ENCODE data around the gene TMEM18.

The TMEM18 gene

DNA sequence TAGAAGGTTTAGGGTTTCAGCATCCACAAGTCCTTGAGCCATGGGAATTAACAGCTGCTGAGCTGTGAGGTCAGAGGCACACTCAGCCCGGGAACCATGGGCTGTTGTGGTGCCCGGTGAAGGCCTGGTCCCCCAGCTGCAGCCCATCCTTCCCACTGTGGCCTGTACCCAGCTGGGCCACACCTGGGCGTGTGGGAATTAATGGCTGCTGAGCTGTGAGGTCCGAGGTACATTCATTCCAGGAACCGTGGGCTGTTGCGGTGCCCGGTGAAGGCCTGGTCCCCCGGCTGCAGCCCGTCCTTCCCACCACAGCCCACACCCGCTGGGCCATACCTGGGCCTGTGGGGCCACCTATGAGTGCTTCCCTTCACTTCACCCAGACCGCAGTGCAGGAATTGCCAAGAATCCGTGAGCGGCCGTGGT, 25.2 kb downstream of the TMEM18 start:
- in situ Hi-C loops (cut with MboI; ENCODE audit: low sequenced_read_pairs, unreplicated experiment): no loop called here
- DNase-seq (ENCODE audit: low spot score): no peak
- TF ChIP-seq, protein P1, sequence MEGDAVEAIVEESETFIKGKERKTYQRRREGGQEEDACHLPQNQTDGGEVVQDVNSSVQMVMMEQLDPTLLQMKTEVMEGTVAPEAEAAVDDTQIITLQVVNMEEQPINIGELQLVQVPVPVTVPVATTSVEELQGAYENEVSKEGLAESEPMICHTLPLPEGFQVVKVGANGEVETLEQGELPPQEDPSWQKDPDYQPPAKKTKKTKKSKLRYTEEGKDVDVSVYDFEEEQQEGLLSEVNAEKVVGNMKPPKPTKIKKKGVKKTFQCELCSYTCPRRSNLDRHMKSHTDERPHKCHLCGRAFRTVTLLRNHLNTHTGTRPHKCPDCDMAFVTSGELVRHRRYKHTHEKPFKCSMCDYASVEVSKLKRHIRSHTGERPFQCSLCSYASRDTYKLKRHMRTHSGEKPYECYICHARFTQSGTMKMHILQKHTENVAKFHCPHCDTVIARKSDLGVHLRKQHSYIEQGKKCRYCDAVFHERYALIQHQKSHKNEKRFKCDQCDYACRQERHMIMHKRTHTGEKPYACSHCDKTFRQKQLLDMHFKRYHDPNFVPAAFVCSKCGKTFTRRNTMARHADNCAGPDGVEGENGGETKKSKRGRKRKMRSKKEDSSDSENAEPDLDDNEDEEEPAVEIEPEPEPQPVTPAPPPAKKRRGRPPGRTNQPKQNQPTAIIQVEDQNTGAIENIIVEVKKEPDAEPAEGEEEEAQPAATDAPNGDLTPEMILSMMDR (IDR thresholded peaks at IDR 0.05; ENCODE audit: borderline replicate concordance, control extremely low read depth, extremely low read depth, insufficient read depth, missing control alignments): no peak

DNA sequence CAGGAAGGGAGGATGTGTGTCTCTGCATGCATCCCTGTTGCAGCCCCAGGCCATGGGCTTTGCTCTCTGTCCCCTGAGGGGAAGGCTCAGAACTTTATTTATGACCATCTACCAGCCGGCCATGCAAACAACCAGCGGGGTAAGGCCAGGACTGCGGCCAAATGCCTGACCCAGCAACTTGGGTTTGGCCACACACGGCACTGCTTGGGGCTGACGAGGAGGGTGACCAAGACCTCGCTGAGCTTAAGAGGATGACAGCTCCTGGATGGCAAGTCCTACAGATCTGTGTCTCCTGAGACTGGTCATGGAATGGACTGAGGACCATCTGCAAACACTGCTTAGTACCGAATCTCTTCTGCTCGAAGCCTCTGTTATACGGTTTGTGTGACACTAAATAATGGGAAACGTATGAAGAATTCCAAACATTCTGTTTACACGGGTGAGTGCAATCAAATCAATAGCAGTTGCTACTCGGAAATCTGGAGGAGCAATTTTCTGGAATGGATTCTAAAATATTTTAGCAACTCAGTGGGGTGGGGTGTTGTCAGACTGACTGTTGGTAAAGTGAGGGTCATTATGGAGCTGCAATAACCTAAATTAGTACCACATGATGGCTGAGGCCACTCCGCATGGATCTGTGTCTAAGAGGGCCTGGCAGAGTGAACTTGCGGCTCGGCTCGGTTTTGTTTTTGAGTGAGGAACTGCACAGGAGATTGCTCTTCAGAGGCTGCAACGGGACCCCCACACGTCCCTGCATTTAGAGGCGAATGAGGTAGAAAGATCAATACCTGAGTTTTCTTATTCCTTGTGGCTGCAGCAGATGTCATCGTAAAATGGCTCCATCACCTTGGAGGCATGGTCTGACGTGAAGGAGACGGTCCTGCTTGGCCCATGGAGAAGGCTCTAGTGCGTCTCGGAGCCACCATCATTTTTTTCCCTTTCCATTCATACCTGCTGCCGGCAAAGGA, 26.6 kb downstream of the TMEM18 start:
- in situ Hi-C loops (cut with MboI; ENCODE audit: low sequenced_read_pairs, unreplicated experiment): no loop called here
- DNase-seq (ENCODE audit: low spot score): no peak

DNA sequence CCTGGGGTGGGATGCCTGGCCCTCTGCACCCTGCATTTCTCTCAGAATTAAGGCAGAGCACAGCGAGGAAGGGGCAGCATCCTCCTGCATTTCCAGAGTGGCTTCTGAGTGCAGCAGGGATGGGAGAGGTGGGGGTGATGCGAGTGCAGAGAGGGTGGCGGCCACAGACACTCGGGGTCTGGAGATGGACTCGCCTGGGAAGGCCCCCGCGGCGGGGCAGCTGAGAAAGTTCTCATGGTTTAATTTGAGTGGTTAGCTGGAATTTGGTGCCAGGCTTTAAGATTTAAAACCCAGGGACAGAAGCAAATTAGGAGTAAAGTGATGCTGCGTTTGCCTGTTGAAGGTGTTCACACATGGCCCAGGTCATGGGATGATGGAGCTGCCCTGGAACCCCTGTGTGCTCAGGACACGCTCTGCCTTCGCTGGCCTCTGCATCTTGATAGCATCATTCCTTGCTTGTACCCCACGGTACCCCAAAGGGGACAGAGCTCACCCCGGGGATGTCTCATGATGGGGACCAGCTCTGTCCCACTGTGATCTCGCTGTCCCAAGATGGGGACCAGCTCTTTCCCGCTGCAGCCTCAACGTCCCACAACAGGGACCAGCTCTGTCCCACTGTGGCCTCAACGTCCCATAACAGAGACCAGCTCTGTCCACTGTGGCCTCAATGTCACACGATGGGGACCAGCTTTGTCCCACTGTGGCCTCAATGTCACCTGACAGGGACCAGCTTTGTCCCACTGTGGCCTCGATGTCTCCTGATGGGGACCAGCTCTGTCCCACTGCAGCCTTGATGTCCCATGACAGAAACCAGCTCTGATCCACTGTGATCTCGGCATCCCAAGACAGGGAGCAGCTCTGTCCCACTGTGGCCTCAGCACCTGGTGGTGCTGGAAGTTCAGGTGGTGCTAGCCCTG, 27.5 kb downstream of the TMEM18 start:
- TF ChIP-seq, protein P1 (IDR thresholded peaks at IDR 0.05; ENCODE audit: borderline replicate concordance, control extremely low read depth, extremely low read depth, insufficient read depth, missing control alignments): no peak
- in situ Hi-C loops (cut with MboI; ENCODE audit: low sequenced_read_pairs, unreplicated experiment): no loop called here
- no peak for DNase-seq (ENCODE audit: low spot score)

More for the DNA sequence above, 26.6 kb downstream of the TMEM18 start:
- TF ChIP-seq, protein P1 (IDR thresholded peaks at IDR 0.05; ENCODE audit: borderline replicate concordance, control extremely low read depth, extremely low read depth, insufficient read depth, missing control alignments): no peak

DNA sequence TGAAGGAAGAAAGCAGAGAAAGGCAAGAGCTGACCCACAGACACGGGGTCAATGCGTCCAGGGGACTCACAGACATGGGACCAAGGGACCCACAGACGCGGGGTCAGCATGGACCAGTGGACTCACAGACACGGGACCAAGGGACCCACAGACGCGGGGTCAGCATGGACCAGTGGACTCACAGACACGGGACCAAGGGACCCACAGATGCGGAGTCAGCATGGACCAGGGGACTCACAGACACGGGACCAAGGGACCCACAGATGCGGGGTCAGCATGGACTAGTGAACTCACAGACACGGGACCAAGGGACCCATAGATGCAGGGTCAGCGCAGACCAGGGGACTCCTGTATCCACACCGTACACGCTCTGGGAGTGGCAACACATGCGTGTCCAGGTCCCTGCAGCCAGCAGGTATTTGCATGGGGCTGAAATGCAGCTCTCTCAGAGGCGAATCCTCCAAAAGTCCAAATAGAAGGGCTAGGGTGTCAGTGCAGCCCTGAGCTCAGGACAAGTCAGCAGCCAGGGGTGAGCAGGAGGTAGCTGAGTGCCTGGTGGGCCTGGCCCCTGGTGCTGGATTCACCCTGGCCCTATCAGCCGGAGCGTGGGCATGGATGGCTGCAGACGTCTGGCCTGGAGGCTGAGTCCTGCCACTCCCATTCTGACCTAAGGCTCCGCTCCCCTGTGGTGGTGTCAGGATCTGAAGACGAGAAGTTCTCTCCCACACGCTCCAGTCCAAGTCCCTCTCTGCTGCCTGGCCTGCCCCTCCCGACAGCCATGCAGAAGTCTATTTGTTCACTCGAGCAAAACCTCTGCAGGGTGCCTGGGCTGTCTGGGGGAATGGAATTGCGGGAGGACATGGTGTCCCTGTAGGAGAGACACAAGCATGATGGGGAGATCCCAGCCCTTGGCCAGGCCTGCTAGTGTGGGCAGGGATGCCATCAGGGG, 28.5 kb downstream of the TMEM18 start:
- TF ChIP-seq, protein P1 (IDR thresholded peaks at IDR 0.05; ENCODE audit: borderline replicate concordance, control extremely low read depth, extremely low read depth, insufficient read depth, missing control alignments): no peak
- DNase-seq (ENCODE audit: low spot score): no peak
- in situ Hi-C loops (cut with MboI; ENCODE audit: low sequenced_read_pairs, unreplicated experiment): no loop called here

DNA sequence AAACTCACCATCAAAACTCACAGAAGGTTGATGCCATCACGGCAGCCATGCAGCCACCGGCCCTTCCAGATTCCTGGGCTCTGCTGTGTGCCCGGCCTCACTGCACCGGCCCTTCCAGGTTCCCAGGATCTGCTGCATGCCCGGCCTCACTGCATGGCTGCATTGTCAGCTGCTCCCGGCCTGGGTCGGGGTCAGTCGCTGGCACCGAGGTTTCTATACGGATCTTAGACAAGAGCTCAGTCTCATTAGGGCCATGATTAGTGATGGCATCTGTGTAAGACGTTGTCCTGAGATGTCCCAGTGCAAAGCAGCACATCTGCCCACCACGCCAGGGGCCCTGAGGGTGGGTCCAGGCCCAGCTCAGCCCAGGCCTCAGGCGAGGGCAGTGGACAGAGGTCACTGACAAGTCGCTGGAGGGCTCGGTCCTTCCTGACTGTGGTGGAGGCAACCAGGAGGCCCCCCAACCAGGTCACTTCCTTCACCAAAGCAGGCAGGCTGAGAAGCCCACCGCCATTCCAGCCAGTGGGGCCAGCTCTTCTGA, 29.4 kb downstream of the TMEM18 start:
- no peak for DNase-seq (ENCODE audit: low spot score)
- TF ChIP-seq, protein P1 (IDR thresholded peaks at IDR 0.05; ENCODE audit: borderline replicate concordance, control extremely low read depth, extremely low read depth, insufficient read depth, missing control alignments): no peak
- in situ Hi-C loops (cut with MboI; ENCODE audit: low sequenced_read_pairs, unreplicated experiment): no loop called here
